RPMI8226 (cell line): Measurements from ENCODE around the gene NUDCD3.

Experiments used
- DNase-seq: peaks from one replicate; pipeline ENCODE4 v3.0.0-alpha.2; 2015

Gene NUDCD3

DNA sequence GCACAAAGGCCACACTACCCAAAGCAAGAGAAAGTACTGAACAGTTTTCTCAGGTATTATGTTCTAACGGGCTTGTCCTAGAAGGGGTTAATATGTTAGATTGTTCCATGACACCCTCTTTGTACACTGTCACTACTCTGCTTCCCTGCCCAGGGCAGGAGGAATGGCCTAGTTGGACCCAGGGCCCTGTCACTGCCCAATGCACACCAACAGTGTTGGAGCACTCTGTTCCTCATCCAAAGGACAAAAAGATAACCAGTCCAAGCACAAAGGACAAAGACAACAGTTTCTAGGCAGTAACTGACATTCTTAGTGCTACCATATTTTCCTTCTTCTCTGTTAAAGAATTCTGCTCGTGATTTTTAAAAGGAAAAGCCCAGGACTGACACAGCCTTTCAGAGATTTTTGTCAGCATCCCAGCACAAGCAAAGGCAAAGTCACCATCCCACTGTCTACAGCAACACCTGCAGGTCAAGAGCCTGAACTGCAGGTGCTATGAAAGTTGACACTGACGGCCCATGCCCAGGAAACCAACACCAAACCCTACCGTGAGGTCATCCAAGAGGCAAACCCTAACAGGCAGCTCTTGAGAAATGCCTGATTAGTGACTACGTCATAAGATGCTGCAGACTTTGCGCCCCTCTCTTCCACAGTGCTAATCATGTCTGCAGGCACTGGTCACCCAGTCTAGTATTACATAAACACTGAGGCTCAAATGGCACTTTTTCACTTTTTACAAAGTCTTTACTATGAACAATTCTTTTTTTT lies 13.2 kb downstream of the NUDCD3 start:
- DNase-seq, result peak; percentile 66

GRCh38 chr7:44476313-44476712 lies 14.1 kb downstream of the NUDCD3 start:
- no peak for DNase-seq

DNA sequence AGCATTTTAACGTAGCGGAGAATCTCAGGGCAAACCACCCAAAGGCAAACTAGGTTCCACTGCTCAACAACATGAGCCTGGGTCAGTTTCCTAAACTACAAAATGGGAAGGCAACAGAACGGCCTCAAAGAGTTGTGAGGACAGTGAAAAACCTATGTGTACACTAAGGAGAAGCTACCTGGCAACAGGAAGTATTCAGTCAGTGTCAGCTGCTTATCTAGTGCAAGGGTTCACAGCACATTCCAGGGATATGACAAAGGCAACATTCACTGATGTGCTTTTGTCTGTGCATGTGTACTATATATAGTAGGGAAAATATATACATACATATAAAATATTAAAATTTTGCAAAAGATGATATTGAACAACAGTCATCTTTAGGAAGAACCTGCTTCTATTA lies 17.2 kb downstream of the NUDCD3 start:
- DNase-seq, result no peak

DNA sequence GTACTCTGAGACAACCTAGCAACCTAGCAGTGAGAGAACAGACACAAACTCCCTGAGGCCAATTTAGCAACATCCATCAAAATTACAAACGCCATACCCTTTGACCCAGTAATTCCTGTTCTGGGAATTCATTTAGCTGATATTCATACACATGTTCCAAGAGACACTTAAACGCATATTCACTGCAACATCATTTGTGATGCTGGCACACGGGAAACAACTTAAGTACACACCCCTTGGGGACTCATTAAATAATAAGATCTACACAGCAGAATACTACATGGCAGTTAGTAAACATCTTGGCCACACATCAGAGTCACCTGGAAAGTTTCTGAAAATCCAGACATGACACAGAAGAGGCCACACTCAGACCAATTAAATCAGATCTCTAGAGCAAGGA lies 17.6 kb downstream of the NUDCD3 start:
- DNase-seq, result no peak

GRCh38 chr7:44471850-44472249 lies 18.6 kb downstream of the NUDCD3 start:
- DNase-seq, result no peak

GRCh38 chr7:44471436-44471835 lies 19.0 kb downstream of the NUDCD3 start:
- no peak for DNase-seq

DNA sequence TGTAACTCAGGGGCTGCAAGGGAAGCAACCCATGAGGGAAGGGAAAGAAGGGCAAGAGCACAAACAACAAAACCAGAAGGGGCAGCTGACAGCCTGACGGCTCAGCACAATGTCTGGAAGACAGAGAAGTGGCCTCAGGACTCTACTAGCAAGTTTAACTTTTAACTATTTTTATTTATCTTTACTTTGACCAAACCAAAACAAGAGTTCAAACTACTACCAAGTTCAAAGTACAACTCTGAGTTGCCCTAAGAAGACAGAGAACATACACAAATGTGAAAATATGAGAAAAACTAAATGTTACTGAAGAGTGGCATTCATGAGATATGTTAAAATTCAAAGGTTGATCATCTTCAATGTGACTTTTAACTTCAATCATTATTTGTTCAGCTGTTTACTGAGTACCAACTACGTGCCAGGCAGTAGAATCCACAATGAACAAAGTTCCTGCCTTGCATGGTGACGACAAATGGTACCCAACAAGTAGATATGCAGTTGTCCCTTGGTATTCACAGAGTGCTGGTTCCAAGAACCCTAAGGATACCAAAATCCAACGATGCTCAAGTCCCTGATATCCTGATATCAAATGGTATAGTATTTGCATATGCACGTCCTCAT lies 19.7 kb downstream of the NUDCD3 start:
- no peak for DNase-seq

DNA sequence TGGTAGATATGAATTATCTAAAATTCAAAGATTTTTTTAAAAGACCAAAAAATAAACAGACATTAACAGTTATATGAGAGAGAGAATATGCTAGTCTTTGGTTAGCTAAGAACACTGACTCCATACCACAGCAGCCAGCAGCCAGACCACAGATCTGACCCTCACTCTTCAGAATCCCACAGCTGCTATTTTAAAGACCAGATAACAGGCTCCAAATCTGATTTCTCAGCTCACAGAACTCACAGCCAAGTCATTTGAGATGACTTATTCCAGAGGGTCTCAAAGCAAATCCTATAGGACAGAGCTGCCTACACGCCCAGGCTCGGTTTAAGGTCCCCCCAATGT lies 20.4 kb downstream of the NUDCD3 start:
- DNase-seq, result no peak

DNA sequence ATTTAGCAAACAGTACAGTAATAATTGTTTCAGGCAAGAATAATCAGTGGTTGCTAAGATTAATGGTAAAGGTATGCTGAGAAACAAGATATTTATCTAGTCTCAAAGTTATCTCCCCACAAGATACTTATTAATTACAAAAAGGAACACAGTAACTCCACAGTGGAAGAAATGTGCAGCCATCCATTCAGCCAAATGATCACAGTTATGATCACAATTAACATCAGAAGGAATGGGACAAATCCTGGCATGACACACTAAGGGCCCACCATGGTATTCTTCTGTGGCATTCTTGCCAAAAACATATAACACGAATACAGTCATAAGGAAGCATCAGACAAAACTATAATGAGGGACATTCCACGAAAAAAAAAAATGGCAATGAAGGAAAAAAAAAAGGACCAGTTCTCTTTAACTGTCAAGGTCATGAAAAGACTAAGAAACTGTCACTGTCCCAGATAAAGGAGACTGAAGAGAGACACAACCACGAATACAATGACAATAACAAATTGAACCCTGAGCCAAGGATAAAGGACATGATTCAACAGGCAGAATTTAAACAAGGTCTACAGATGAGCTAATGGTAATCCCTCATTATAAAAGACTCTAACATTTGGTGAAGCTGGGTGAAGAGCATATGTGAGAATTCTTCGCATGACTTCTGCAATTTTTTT lies 20.9 kb downstream of the NUDCD3 start:
- DNase-seq, result no peak

GRCh38 chr7:44467217-44467548 lies 23.3 kb downstream of the NUDCD3 start:
- DNase-seq, result no peak

GRCh38 chr7:44466300-44467216 lies 23.9 kb downstream of the NUDCD3 start:
- DNase-seq, result no peak

GRCh38 chr7:44465490-44465889 lies 25.0 kb downstream of the NUDCD3 start:
- no peak for DNase-seq

DNA sequence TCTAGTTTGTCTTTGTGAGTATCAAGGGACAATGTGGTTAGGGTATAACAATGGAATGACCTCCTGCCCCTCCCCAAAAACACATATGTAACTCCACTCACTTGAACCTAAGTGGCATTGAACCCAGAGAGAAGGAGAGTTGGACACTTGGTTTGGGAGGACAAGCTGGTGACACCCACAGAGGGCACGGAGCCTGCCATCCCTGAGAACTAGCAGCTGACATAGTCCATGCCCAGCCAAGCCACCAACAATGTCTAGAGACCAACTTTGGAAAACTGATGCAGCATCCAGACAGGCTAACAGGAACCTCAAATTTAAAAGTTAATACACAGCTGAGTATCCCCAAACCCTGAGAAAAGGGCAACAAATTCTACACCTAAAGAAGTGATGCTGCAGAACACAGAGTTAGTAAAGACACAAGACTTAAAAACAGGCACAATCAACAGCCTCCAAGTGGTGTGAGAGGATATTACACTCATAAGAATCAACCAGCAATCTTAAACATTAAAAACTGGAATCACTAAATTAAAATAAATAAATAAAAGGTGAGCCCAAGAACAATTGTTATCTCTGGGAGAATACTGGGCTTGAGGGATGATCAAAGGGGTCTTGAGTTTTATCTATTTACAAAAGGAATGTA lies 27.2 kb downstream of the NUDCD3 start:
- peak; percentile 8 for DNase-seq

DNA sequence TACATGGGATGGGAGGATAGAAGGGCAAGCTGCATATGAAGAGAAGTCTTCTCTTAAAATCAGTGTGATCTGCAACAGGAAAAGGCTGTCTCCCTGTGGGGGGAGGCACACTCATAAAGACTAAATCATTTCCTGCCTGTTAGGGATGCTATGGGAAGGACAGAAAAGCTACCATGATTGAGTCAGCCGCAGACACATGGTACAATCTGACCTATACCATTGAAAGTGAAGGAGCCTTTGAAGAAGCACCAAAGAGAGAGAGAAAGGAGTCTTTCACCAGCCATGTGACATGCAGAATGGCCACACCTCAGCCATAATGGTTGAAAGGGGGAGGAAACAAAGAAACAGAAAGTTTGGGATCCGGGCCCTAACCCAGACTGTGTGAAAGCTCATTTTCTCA lies 29.1 kb downstream of the NUDCD3 start:
- DNase-seq, result no peak

- no peak for DNase-seq
Observed at GRCh38 chr7:44460325-44460724, 30.1 kb downstream of the NUDCD3 start.

DNA sequence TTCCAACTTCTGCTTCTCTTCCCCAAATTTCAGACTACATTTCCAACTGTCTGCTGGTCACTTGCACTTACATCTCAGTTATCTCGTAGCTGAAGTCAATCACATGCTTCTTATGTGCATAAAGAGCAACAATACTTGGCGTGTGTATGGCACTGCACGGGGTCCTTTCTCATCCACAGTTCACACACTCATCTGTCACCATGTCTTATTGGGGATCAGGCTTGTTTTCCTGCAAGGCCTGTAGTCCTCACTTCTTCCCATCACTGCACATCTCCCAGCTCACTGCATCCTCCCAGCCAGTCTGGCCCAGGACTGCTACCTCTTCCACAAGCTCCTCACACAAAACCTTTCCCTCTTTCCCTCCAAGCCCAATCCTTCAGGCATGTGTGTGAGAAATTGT lies 35.3 kb downstream of the NUDCD3 start:
- DNase-seq, result no peak

GRCh38 chr7:44454348-44454747 lies 36.1 kb downstream of the NUDCD3 start:
- DNase-seq, result no peak

GRCh38 chr7:44451123-44451522 lies 39.3 kb downstream of the NUDCD3 start:
- no peak for DNase-seq

- no peak for DNase-seq
Observed at GRCh38 chr7:44449584-44449928, 40.9 kb downstream of the NUDCD3 start.

GRCh38 chr7:44448922-44449583 lies 41.4 kb downstream of the NUDCD3 start:
- no peak for DNase-seq

GRCh38 chr7:44447874-44448425 lies 42.5 kb downstream of the NUDCD3 start:
- no peak for DNase-seq
